MCF 10A (cell line): ENCODE data around the gene CFAP77. TPM values are rescaled to one million over a fixed set of nuclear protein-coding genes. Genes with fewer than 3 reads are reported as not detected.

Source experiments
- BruUV-seq: library from RNA; stranded (reverse); fragments of 400-500 nt; replicated peaks from 2 replicates; lab custom pipeline; 2021; lab: Mats Ljungman, UMichigan
- CTCF ChIA-PET: fragments of 300-600 bp; sonication (Branson Sonifier 250); formaldehyde crosslinking; extraction: SDS; loops from one replicate; lab custom pipeline; 2021; ENCODE audit warnings: antibody characterized with exemption, inconsistent platforms; lab: Yijun Ruan, JAX
- POLR2A ChIA-PET: fragments of 300-600, 350-650 bp; sonication (Branson Sonifier 250); formaldehyde crosslinking; extraction: SDS; loops from one replicate; lab custom pipeline; 2020; ENCODE audit warnings: antibody characterized with exemption, inconsistent platforms; lab: Yijun Ruan, JAX
- DNase-seq: peaks from one replicate; pipeline ENCODE4 v3.0.0-alpha.2; 2018; ENCODE audit not compliant: unreplicated experiment
- H3K27ac Mint-ChIP-seq: one replicate; pipeline ENCODE4 v1.8.0; 2022; ENCODE audit warnings: mild to moderate bottlenecking, low read depth, mixed read lengths; ENCODE audit not compliant: unreplicated experiment
- H3K27me3 Mint-ChIP-seq: one replicate; pipeline ENCODE4 v1.8.0; 2022; ENCODE audit warnings: mixed read lengths; ENCODE audit not compliant: insufficient read depth, unreplicated experiment
- H3K36me3 Mint-ChIP-seq: one replicate; pipeline ENCODE4 v1.8.0; 2022; ENCODE audit warnings: mild to moderate bottlenecking, moderate library complexity, mixed read lengths; ENCODE audit not compliant: insufficient read depth, unreplicated experiment
- H3K4me1 Mint-ChIP-seq: one replicate; pipeline ENCODE4 v1.8.0; 2022; ENCODE audit warnings: mixed read lengths; ENCODE audit not compliant: insufficient read depth, unreplicated experiment
- H3K4me3 Mint-ChIP-seq: one replicate; pipeline ENCODE4 v1.8.0; 2022; ENCODE audit warnings: mild to moderate bottlenecking, moderate library complexity, mixed read lengths; ENCODE audit not compliant: unreplicated experiment
- H3K9me3 Mint-ChIP-seq: one replicate; pipeline ENCODE4 v1.8.0; 2022; ENCODE audit warnings: mixed read lengths; ENCODE audit not compliant: unreplicated experiment
- CTCF ChIP-seq: fragments of 200-600 bp; IDR thresholded peaks from one replicate; pipeline ENCODE4 v1.8.0; 2022; ENCODE audit warnings: antibody characterized with exemption, mild to moderate bottlenecking; ENCODE audit not compliant: unreplicated experiment
- intact Hi-C: fragments of 100-400 bp; cut with micrococcal nuclease; formaldehyde crosslinking; loops from 2 replicates; pipeline ENCODE4 v1.14.1; 2022
- total RNA-seq: library from RNA; stranded (reverse); gene quantifications from 2 replicates; pipeline ENCODE4 v1.2.3, GENCODE V29; 2022

Gene CFAP77
- total RNA-seq, 1 experiment from 2014 or later = not detected

DNA sequence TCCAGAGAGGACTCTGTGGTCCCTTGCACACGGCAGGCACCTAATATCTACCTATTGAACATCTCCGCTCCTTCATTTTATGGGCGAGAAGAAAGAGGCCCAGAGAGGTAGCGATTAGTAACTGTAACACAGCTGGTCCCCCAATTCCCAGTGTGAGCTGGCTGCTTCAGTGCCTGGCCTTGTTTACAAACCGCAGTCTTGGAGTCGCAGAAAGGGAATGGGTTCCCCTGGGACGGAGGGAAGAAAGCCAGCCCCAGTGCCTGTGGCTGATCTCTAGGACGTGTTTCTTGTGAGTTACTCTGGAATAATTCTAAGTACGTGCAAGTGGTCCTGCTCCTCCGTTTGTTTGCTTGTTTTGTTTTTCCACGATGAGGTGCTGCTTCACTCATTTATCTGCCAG lies 52.0 kb downstream of the CFAP77 start:
- Mint-ChIP-seq H3K27ac (no peak overlapping the region), H3K9me3 (no peaks in the 10 kb centered on the region), H3K4me3 (no peak overlapping the region), H3K4me1 (no peaks in the 10 kb centered on the region), H3K27me3 (peaks cover 15% of the 10 kb centered on the region), H3K36me3 (no peaks in the 10 kb centered on the region)
- no TSS peak for BruUV-seq
- DNase-seq = no peak
- ChIA-PET POLR2A (no interaction called here), CTCF (no interaction called here)
- intact Hi-C loops = no loop called here
- TF ChIP-seq CTCF = no peak

DNA sequence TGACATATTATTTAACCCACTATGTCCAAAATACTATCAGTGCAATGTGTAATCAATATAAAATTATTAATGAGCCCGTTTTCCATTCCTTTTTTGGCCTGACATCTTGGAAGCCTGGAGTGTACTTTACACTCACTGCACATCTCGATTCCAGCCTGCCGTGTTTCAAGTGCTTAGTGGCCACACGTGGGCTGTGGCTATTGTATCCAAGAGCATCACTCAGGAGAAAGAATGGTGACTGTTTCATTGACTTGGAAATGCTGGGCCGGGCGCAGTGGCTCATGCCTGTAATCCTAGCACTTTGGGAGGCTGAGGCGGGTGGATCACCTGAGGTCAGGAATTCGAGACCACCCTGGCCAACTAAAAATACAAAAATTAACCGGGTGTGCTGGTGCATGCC lies 54.5 kb downstream of the CFAP77 start:
- ChIA-PET POLR2A (no interaction called here), CTCF (no interaction called here)
- Mint-ChIP-seq H3K27me3 (peaks cover 33% of the 10 kb centered on the region), H3K36me3 (no peaks in the 10 kb centered on the region), H3K27ac (no peak overlapping the region), H3K4me1 (no peaks in the 10 kb centered on the region), H3K4me3 (no peak overlapping the region), H3K9me3 (no peaks in the 10 kb centered on the region)
- no TSS peak for BruUV-seq
- no peak for TF ChIP-seq CTCF
- no peak for DNase-seq
- intact Hi-C loops = no loop called here

- Mint-ChIP-seq H3K9me3 (no peaks in the 10 kb centered on the region), H3K27me3 (peaks cover 33% of the 10 kb centered on the region), H3K36me3 (no peaks in the 10 kb centered on the region), H3K4me1 (no peaks in the 10 kb centered on the region), H3K4me3 (no peak overlapping the region), H3K27ac (no peak overlapping the region)
- DNase-seq = no peak
- ChIA-PET CTCF (no interaction called here), POLR2A (no interaction called here)
- intact Hi-C loops = no loop called here
- no peak for TF ChIP-seq CTCF
- no TSS peak for BruUV-seq
These were observed 55.2 kb downstream of the CFAP77 start for GRCh38 chr9:132465131-132465635.

GRCh38 chr9:132472199-132472598 lies 62.2 kb downstream of the CFAP77 start:
- Mint-ChIP-seq H3K36me3 (no peaks in the 10 kb centered on the region), H3K27me3 (peaks cover 53% of the 10 kb centered on the region), H3K27ac (no peak overlapping the region), H3K4me3 (no peak overlapping the region), H3K4me1 (no peaks in the 10 kb centered on the region), H3K9me3 (no peaks in the 10 kb centered on the region)
- no TSS peak for BruUV-seq
- no peak for TF ChIP-seq CTCF
- intact Hi-C loops = no loop called here
- DNase-seq = no peak
- POLR2A ChIA-PET = no interaction called here
- CTCF ChIA-PET = no interaction called here
